ENCODE results near the gene RHOB. TPM values are rescaled to one million over a fixed set of nuclear protein-coding genes. Genes with fewer than 3 reads are reported as not detected.

RHOB gene
- 14.0 TPM for polyA plus RNA-seq

GRCh38 chr2:20446917-20447436 is at the start of gene RHOB:
TSS of gene RHOB (plus strand) at chr2:20447074. CDS start at chr2:20447466, 392 bp downstream.
- Mint-ChIP-seq H3K9me3 (no peaks in the 10 kb centered on the region), H3K4me3 (peak within 1 kb of the TSS; percentile 88 to 98 (median 95)), H3K36me3 (no peaks in the 10 kb centered on the region), H3K27ac (peak within 1 kb of the TSS; percentile 87 to 97 (median 89)), H3K27me3 (peaks cover 10% of the 10 kb centered on the region), H3K4me1 (peaks cover 6 to 13% (median 8%) of the 10 kb centered on the region in 3 donors)

GRCh38 chr2:20397811-20398447 is 48.9 kb upstream of the RHOB start:
- H3K4me1 Mint-ChIP-seq = no peaks in the 10 kb centered on the region
- H3K4me3 Mint-ChIP-seq = no peak overlapping the region

GRCh38 chr2:20398956-20399567 is 47.8 kb upstream of the RHOB start:
- peaks cover 8% of the 10 kb centered on the region for H3K27me3 Mint-ChIP-seq
- H3K9me3 Mint-ChIP-seq = no peaks in the 10 kb centered on the region
- H3K36me3 Mint-ChIP-seq = peaks cover 2% of the 10 kb centered on the region
- no peaks in the 10 kb centered on the region for H3K4me1 Mint-ChIP-seq
- H3K4me3 Mint-ChIP-seq = no peak overlapping the region
- H3K27ac Mint-ChIP-seq = no peak overlapping the region

More at GRCh38 chr2:20397811-20398447, 48.9 kb upstream of the RHOB start:
- Mint-ChIP-seq H3K36me3 (peaks cover 2% of the 10 kb centered on the region), H3K27me3 (peaks cover 8% of the 10 kb centered on the region), H3K9me3 (no peaks in the 10 kb centered on the region), H3K27ac (no peak overlapping the region)

- Mint-ChIP-seq H3K4me3 (no peak overlapping the region), H3K36me3 (peaks cover 2% of the 10 kb centered on the region), H3K4me1 (no peaks in the 10 kb centered on the region), H3K27me3 (peaks cover 8% of the 10 kb centered on the region), H3K9me3 (no peaks in the 10 kb centered on the region), H3K27ac (no peak overlapping the region)
Observed at GRCh38 chr2:20400306-20400705, 46.6 kb upstream of the RHOB start.

GRCh38 chr2:20400787-20401488 is 45.9 kb upstream of the RHOB start:
- H3K27ac Mint-ChIP-seq = peak overlapping the region in 1 of 3 donors; percentile 3
- peaks cover 7% of the 10 kb centered on the region for H3K27me3 Mint-ChIP-seq
- no peaks in the 10 kb centered on the region for H3K9me3 Mint-ChIP-seq
- no peaks in the 10 kb centered on the region for H3K4me1 Mint-ChIP-seq
- H3K36me3 Mint-ChIP-seq = peaks cover 2% of the 10 kb centered on the region
- no peak overlapping the region for H3K4me3 Mint-ChIP-seq

GRCh38 chr2:20401489-20401835 is 45.4 kb upstream of the RHOB start:
- H3K9me3 Mint-ChIP-seq = no peaks in the 10 kb centered on the region

GRCh38 chr2:20403774-20404312 is 43.0 kb upstream of the RHOB start:
- Mint-ChIP-seq H3K36me3 (peaks cover 2% of the 10 kb centered on the region), H3K4me1 (no peaks in the 10 kb centered on the region), H3K4me3 (no peak overlapping the region)

More at GRCh38 chr2:20401489-20401835, 45.4 kb upstream of the RHOB start:
- Mint-ChIP-seq H3K4me1 (no peaks in the 10 kb centered on the region), H3K4me3 (no peak overlapping the region), H3K27me3 (peaks cover 3% of the 10 kb centered on the region), H3K36me3 (peaks cover 2% of the 10 kb centered on the region), H3K27ac (no peak overlapping the region)

GRCh38 chr2:20404950-20405349 is 41.9 kb upstream of the RHOB start:
- peaks cover 9 to 22% (median 18%) of the 10 kb centered on the region in 3 donors for H3K9me3 Mint-ChIP-seq
- H3K27me3 Mint-ChIP-seq = peaks cover 4% of the 10 kb centered on the region
- H3K4me3 Mint-ChIP-seq = no peak overlapping the region
- H3K27ac Mint-ChIP-seq = no peak overlapping the region
- H3K4me1 Mint-ChIP-seq = no peaks in the 10 kb centered on the region
- H3K36me3 Mint-ChIP-seq = peaks cover 5% of the 10 kb centered on the region

More at GRCh38 chr2:20403774-20404312, 43.0 kb upstream of the RHOB start:
- Mint-ChIP-seq H3K27me3 (peaks cover 3% of the 10 kb centered on the region), H3K9me3 (peaks cover 2 to 13% (median 11%) of the 10 kb centered on the region in 3 donors), H3K27ac (no peak overlapping the region)

- Mint-ChIP-seq H3K27me3 (peaks cover 2% of the 10 kb centered on the region), H3K4me3 (no peak overlapping the region), H3K9me3 (peaks cover 11 to 24% (median 18%) of the 10 kb centered on the region in 3 donors), H3K36me3 (peaks cover 3% of the 10 kb centered on the region), H3K27ac (peak overlapping the region in 1 of 3 donors; percentile 25), H3K4me1 (peaks cover 0 to 8% (median 6%) of the 10 kb centered on the region in 3 donors)
Observed at GRCh38 chr2:20409039-20409438, 37.8 kb upstream of the RHOB start.

- peaks cover 0 to 8% (median 6%) of the 10 kb centered on the region in 3 donors for H3K4me1 Mint-ChIP-seq
- H3K4me3 Mint-ChIP-seq = no peak overlapping the region
- H3K36me3 Mint-ChIP-seq = peaks cover 3% of the 10 kb centered on the region
- peaks cover 11 to 29% (median 18%) of the 10 kb centered on the region in 3 donors for H3K9me3 Mint-ChIP-seq
- no peak overlapping the region for H3K27ac Mint-ChIP-seq
- peaks cover 3% of the 10 kb centered on the region for H3K27me3 Mint-ChIP-seq
Observed at GRCh38 chr2:20410556-20411277, 36.2 kb upstream of the RHOB start.

GRCh38 chr2:20411361-20411894 is 35.4 kb upstream of the RHOB start:
- H3K4me3 Mint-ChIP-seq = no peak overlapping the region
- H3K36me3 Mint-ChIP-seq = peaks cover 3% of the 10 kb centered on the region
- H3K27ac Mint-ChIP-seq = peak overlapping the region in 1 of 3 donors; percentile 51
- peaks cover 7% of the 10 kb centered on the region for H3K27me3 Mint-ChIP-seq
- peaks cover 11 to 29% (median 18%) of the 10 kb centered on the region in 3 donors for H3K9me3 Mint-ChIP-seq
- peaks cover 0 to 8% (median 6%) of the 10 kb centered on the region in 3 donors for H3K4me1 Mint-ChIP-seq

GRCh38 chr2:20414806-20415205 is 32.1 kb upstream of the RHOB start:
- peaks cover 2% of the 10 kb centered on the region for H3K36me3 Mint-ChIP-seq
- peaks cover 0 to 8% (median 8%) of the 10 kb centered on the region in 3 donors for H3K4me1 Mint-ChIP-seq
- H3K9me3 Mint-ChIP-seq = peaks cover 0 to 7% (median 3%) of the 10 kb centered on the region in 3 donors
- H3K27ac Mint-ChIP-seq = no peak overlapping the region
- H3K27me3 Mint-ChIP-seq = peaks cover 7% of the 10 kb centered on the region
- peak overlapping the region in 1 of 4 donors; percentile 84 for H3K4me3 Mint-ChIP-seq

GRCh38 chr2:20415511-20415918 is 31.4 kb upstream of the RHOB start:
- peaks cover 7% of the 10 kb centered on the region for H3K27me3 Mint-ChIP-seq
- H3K9me3 Mint-ChIP-seq = peaks cover 0 to 4% (median under 1%) of the 10 kb centered on the region in 3 donors
- H3K4me1 Mint-ChIP-seq = peaks cover 0 to 8% (median 8%) of the 10 kb centered on the region in 3 donors
- H3K27ac Mint-ChIP-seq = no peak overlapping the region
- H3K4me3 Mint-ChIP-seq = no peak overlapping the region
- peaks cover 1% of the 10 kb centered on the region for H3K36me3 Mint-ChIP-seq

- Mint-ChIP-seq H3K4me3 (peak overlapping the region in 1 of 4 donors; percentile 52), H3K36me3 (peaks cover 1% of the 10 kb centered on the region), H3K27ac (no peak overlapping the region)
Observed at GRCh38 chr2:20416723-20417122, 30.2 kb upstream of the RHOB start.

More at GRCh38 chr2:20416723-20417122, 30.2 kb upstream of the RHOB start:
- H3K4me1 Mint-ChIP-seq = peaks cover 0 to 5% (median 4%) of the 10 kb centered on the region in 3 donors
- H3K9me3 Mint-ChIP-seq = peaks cover 0 to 4% (median 0%) of the 10 kb centered on the region in 3 donors
- peaks cover 7% of the 10 kb centered on the region for H3K27me3 Mint-ChIP-seq

All from IgD-negative memory B cell (primary cell).